Epithelial cell of prostate (primary cell): ENCODE data around the gene TMEM163.
"Not testable (repeated sequence)": the region's sequence is repeated elsewhere in the genome, so short reads cannot be mapped to it uniquely, and the experiment has no call there.

ENCODE experiments used
- DNase-seq: peaks from one replicate; pipeline ENCODE4 v3.0.0-alpha.2; 2011; ENCODE audit warnings: low read depth, low spot score
- H3K27ac ChIP-seq: fragments of 450-650 bp; 2 replicates; pipeline ENCODE4 v1.5.1; 2017; ENCODE audit warnings: mild to moderate bottlenecking

TMEM163 gene

GRCh38 chr2:134667541-134667940 lies 51.3 kb downstream of the TMEM163 start:
- no peak for DNase-seq

DNA sequence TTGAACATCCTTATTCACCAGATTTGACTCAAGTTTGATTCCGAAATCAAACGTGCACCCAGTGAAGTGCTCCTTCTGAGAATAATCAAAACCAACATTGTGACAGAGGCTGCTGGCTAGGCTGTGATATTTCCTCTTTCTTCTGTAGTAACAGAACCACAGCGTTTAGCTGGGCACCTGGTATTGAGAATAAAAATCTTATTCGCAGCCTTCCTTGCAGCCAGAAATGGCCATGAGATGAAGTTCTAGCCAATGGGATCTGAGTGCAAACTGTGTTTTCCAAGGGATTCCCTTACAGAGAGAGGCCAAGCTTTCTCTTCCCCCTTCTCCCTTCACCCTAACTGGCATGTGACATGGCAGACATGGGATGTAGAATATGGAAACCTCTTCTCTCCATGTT lies 51.7 kb downstream of the TMEM163 start:
- no peak for DNase-seq
- H3K27ac ChIP-seq: no peak overlapping the region

More at GRCh38 chr2:134667541-134667940, 51.3 kb downstream of the TMEM163 start:
- no peak overlapping the region for H3K27ac ChIP-seq

GRCh38 chr2:134665727-134666506 lies 52.9 kb downstream of the TMEM163 start:
- H3K27ac ChIP-seq: no peak overlapping the region
- DNase-seq: no peak

DNA sequence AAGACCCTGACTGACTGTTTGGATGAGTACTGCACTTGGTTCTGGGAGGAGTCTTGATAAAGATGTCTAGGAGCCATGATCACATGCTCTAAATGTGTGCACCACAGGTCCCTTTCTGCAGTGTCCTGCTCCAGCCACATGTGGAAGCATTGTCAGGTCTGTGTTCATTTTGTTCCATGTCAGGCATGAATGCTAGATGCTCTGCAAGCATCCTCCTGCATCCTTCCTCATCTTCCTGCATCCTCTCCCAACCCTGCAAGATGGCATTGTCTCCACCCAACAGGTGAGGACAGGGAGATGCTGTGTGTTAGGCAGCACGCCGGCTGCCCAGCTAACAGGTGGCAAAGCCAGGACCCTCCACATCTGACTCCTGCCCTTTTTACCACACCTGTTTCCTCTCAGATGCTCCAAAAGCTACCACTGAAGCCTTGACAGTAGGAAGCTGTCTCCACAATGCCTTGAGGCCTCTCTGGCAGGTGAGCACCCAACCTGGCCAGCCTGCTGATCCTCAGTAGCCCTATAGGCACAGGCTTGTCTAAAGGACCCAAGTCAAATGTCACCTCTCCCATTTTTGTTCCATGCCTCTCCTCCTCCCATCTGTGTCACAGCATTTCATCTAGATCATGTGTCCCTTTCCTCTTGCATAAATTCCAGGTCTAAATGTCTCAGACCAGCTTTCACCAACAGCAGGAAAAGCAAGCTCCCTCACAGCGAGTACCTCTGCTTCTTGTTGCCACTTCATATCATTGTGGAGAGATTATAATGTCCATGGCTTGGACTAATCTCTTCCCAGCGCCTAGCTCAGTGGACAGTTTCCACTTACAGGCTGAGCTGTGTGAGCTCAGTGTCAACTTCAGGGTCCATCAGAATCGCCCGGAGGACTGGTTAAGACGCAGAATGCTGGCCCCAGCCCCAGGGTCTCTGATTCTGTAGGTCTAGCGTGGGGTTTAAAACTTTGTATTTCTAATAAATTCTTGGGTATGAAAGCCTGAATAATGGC lies 55.0 kb downstream of the TMEM163 start:
- no peak for DNase-seq
- no peak overlapping the region for H3K27ac ChIP-seq

GRCh38 chr2:134662751-134663150 lies 56.0 kb downstream of the TMEM163 start:
- H3K27ac ChIP-seq: no peak overlapping the region
- DNase-seq: no peak

GRCh38 chr2:134660626-134661402 lies 58.0 kb downstream of the TMEM163 start:
- DNase-seq: no peak
- no peak overlapping the region for H3K27ac ChIP-seq

DNA sequence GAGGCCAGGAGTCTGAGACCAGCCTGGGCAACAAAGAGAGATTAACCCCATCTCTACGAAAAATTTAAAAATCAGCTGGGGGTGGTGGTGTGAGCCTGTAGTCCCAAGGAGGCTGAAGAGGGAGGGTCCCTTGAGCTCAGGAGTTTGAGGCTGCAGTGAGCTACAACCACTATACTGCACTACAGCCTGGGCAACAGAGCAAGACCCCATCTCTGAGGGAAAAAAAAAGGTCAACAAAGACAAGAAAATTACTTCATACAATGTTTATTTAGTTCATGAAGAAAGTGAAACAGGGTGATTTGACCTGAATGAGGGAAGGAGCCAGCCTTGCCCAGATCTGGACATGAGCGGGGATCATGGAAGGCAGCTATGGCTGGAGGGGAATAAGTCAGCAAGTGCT lies 59.1 kb downstream of the TMEM163 start:
- DNase-seq: no peak
- no peak overlapping the region for H3K27ac ChIP-seq

DNA sequence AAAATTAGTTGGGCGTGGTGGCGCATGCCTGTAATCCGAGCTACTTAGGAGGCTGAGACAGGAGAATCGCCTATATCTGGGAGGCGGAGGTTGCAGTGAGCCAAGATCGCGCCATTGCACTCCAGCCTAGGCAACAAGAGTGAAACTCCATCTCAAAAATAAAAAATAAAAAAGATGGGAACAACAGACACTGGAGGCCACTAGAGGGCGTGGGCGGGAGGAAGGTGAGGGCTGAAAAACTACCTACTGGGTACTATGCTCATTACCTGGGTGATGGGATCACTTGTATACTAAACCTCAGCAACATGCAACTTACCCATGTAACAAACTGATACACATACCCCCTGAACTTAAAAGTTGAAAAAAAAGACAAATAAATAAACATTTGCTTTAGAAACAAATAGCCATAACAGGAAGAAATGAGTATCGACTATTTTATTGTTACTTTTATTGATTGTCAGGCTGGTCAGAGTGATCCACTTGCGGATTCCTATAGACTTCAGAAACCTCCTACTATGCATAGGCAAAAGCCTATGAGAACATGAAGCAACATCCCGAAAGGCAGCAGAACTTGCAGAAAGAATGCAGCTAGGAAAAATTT lies 61.0 kb downstream of the TMEM163 start:
- H3K27ac ChIP-seq: no peak overlapping the region
- no peak for DNase-seq

- DNase-seq, H3K27ac ChIP-seq: not testable (repeated sequence)
These were observed 62.4 kb downstream of the TMEM163 start for GRCh38 chr2:134656391-134656790.

DNA sequence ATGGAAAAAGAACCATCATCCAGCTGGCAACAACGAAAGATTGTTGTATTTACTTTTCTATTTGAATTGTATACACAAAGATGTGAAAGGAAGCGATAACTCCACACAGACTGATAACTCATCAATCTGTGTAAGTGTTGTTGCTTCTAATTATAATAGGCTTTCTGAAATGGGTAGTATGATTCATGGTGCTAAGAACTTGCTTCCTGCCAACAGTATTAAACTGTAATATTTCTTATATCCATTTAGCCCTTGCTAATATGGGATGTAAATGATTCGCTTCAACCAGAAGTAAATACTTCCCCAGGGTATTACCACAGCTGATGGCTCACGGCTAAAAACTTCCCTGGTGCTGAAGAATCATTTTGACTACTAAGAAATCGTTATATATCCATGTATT lies 70.2 kb downstream of the TMEM163 start:
- DNase-seq: no peak

DNA sequence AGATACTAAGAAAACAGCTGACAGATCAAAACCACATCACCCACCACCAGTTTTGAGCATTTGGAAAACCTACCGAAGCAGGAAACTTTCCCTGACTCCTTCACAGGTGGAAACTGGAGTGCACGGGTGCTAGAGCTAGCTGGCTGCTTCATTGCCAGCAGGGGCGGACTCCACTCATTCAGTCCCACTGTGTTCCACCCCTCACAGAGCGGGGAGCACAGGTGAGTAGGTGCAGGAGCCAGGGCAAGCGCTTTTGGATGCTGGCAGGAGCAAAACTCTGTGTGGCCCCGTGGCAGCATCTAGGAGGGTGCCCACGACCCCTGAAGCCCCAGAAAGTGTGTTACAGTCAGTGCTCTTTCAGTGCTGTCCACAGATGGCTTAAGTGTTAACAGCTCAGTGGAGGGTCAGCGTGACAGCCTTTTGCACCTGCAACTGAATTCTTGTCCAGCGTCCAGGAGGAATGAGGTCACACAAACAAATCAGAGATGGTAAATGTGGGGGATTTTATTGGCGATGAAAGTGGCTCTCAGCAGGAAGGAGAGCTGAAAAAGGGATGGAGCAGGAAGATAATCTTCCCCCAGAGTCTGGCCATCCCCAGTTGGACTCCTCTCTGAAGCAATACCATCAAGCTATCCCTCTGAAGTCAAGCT lies 71.1 kb downstream of the TMEM163 start:
- H3K27ac ChIP-seq: no peak overlapping the region
- no peak for DNase-seq

More for the DNA sequence above, 70.2 kb downstream of the TMEM163 start:
- no peak overlapping the region for H3K27ac ChIP-seq

DNA sequence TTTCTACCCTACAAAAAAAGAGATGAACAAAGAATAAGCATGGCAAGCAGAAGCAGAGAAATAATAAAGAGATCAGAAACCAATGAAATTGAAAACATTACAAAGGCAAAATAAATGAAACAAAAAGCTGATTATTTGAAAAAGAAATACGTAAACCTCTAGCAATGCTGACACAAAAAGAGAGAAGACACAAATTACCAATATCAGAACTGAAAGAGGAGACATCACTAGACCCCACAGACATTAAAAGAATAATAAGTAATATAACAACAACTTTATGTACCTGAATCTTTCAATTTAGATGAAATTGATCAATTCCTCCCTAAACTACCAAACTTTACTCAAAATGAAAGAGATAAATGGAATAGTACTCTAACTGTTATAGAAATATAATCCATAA lies 75.9 kb downstream of the TMEM163 start:
- no peak overlapping the region for H3K27ac ChIP-seq
- DNase-seq: no peak

GRCh38 chr2:134640494-134640893 lies 78.3 kb downstream of the TMEM163 start:
- DNase-seq: no peak
- H3K27ac ChIP-seq: no peak overlapping the region

DNA sequence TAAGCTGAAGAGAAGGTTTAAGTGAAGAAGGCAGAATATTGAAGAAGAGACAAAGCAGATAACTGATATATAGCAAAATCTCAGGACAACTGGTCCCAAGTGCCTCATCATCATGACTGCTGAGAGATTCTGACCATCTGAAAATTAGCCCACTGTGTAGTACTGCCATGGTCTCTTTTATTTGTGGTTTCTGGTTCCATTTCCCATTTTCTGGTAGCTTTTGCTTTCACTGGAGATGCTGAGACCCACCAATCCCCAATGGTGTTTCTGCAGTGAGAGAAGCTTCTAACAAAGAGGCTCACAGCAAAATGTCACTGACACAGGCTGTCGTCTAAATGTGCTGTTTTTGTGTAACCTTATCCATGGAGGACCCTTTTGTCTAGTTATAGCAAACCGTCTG lies 79.5 kb downstream of the TMEM163 start:
- H3K27ac ChIP-seq: no peak overlapping the region
- no peak for DNase-seq

DNA sequence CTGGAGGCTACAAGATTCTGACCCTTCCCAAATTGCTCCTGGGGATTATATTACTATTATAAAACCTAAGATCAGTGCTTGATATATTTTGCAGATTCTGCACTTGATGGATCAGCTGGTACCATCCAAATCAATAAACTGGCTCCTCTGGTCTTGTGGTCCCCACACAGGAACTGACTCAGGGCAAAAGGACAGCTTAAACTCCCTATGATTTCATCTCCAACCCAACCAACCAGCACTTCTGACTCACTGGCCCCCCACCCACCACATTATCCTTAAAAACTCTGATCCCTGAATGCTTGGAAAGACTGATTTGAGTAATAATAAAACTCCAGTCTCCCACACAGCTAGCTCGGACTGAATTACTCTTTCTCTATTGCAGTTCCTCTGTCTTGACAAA lies 82.1 kb downstream of the TMEM163 start:
- no peak for DNase-seq
- no peak overlapping the region for H3K27ac ChIP-seq

DNA sequence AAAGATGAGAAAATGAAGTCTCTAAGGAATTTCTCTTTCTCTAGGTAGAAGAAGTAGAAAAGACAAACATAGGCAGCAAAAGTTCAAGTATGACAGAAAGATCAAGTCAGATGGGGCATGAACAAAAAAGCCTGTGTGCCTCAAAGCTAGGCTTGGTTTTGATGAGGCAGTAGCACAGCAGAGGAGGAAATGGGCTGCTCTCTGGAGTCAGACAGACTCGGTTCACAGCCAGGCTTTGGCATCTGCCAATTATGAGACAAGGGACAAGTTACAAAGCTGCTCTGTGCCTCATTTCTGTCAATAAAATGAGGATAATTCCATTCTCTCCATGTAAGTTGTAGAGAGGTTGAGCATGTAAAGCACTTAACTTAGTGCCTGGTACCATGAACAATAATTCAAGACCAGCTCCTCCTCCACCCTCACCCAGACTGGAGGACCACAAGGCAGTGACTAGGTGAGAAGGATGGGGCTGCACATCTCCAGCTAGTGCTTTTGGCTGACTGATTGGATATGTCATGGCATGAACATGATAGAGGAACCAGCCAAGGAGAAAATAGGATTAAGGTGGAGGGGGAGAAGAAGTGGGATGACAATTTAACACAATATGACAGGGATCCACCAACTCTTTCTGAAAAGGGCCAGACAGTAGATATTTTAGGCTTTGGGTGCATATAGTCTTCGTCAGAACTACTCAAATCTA lies 84.6 kb downstream of the TMEM163 start:
- no peak for DNase-seq
- H3K27ac ChIP-seq: no peak overlapping the region

- no peak for DNase-seq
These were observed 88.2 kb downstream of the TMEM163 start for GRCh38 chr2:134630504-134631159.

GRCh38 chr2:134628453-134628852 lies 90.3 kb downstream of the TMEM163 start:
- H3K27ac ChIP-seq: no peak overlapping the region
- DNase-seq: no peak

More at GRCh38 chr2:134630504-134631159, 88.2 kb downstream of the TMEM163 start:
- no peak overlapping the region for H3K27ac ChIP-seq
